ENCODE results near the gene REP15.
"Not testable (repeated sequence)": the region's sequence is repeated elsewhere in the genome, so short reads cannot be mapped to it uniquely, and the experiment has no call there.

The REP15 gene

GRCh38 chr12:27703720-27704452, 7.6 kb downstream of the REP15 start:
- peak; percentile 44 for DNase-seq

- no peak for DNase-seq
Observed at GRCh38 chr12:27705263-27705662, 9.0 kb downstream of the REP15 start.

- no peak for DNase-seq
Observed at GRCh38 chr12:27707216-27707615, 11.0 kb downstream of the REP15 start.

- no peak for DNase-seq
Observed at GRCh38 chr12:27709212-27709931, 13.1 kb downstream of the REP15 start.

DNA sequence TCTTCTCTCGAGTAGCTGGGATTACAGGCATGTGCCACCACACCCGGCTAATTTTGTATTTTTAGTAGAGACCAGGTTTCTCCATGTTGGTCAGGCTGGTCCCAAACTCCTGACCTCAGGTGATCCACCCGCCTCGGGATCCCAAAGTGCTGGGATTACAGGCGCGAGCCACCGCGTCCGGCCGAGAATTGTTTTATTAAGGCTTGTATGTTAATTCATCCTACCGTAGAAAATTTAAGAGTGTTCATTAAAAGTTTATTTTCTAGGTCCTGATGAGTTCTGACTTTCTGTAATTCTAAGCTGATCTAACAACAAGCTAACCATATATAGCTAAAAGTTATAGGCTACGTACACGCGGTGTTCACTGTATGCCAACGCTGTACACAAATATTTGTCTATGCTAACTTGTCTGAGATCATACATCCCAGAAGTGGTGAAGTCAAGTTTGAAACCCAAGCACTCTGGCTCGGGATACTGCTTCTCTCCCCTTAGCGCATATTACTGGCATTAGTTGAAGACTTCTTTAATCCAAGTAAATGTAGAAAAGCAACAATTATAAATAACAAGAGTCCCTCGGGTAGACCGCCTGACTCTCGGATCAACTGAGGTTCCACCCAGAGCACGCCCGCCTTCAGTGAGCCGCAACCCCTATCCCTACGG, 13.8 kb downstream of the REP15 start:
- no peak for DNase-seq

- peak; percentile 88 for DNase-seq
Observed at GRCh38 chr12:27710592-27711316, 14.5 kb downstream of the REP15 start, which contains the start of gene MRPS35. Gene MRPS35, plus strand, starts transcription at chr12:27710832. Its CDS starts 12 bp downstream, at chr12:27710844.

DNA sequence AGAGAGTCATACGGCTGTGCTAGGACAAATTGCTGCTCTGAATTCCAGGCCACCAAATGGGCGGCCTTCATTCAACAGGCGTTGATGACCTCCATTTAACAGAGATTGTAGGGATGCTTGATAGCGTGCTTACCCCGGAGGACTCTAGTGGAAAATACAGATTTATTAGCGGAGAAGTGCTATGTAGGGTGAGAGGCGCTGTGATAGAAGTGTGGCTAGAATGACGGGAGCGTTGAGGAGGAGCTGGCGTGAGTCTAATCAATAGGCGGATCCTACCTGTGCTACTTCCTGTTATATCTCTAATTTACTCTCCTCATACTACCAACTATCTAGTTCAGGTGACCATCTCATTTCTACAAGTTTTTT, 15.1 kb downstream of the REP15 start:
- DNase-seq: no peak

DNA sequence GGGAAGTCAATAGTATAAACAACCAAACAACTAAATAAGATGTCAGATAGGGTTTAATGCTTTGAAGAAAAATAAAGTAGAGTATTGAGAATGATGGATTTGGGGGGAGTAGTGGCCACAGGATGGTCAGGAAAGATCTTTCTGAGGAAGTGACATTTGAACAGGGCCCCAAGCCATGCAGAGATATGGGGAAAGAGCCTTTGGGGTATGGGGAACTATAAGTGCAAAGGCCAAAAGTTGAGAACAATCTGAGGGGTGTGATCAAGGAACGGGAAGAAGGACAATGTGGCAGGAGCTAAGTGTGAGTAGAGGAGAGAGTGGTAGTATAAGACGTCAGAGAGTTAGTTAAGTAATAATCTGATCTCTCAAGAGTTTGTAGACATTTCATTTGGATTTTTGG, 15.7 kb downstream of the REP15 start:
- DNase-seq: no peak

DNA sequence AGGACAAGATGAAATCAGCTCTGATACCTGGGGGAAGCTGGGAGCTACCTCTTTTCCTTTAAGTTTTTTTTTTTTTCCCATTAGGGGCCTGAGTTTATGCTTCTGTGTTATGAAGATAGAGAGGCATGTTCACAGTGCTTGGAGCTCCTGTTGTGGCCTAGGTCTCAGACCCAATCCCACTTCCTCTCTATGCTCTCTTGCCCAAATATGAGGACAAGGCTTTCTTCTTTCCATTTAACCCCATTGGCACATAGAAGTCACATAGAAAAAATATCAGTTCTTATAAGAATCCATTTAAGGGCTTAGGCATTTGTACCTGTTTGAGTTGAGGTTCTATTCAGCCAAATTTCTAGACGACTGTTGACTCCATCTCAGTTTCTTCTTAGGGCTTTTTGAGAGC, 27.0 kb downstream of the REP15 start:
- DNase-seq: no peak

DNA sequence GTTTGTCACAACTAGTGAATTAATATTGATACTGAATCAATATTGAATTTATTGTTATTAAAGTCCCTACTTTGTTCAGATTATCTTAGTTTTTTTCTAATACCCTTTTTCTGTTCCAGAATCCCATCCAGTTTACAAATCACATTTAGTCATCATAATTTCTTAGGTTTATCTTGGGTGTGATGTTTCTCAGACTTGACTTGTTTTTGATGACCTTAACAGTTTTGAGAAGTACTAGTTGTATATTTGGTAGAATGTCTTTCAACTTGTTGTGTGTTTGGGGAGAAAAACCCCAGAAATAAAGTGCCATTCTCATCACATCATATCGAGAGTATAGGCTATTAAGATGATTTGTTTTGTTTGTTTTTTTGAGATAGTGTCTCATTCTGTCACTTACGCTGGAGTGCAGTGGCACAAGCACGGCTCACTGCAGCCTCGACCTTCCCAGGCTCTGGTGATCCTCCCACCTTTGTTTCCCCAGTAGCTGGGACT, 33.9 kb downstream of the REP15 start:
- DNase-seq: no peak

DNA sequence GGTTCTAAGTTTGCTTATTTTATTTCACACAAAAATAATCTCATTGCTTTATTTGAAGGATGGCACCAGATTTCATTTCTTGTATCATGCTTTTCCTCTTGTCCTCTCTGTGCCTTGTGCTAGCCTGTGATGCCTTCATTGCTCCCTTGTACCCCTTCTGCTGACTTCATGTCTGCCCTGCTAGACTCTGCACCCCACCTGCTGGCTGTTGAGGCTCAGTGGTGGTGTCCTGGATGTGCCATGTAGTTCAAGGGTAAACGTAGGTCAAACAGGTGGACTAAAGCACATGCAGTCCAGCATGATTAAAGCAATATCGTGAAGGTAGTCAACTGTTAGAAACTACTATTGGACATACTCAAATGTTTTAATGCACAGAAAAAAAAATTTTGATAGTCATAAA, 36.0 kb downstream of the REP15 start:
- DNase-seq: no peak

DNA sequence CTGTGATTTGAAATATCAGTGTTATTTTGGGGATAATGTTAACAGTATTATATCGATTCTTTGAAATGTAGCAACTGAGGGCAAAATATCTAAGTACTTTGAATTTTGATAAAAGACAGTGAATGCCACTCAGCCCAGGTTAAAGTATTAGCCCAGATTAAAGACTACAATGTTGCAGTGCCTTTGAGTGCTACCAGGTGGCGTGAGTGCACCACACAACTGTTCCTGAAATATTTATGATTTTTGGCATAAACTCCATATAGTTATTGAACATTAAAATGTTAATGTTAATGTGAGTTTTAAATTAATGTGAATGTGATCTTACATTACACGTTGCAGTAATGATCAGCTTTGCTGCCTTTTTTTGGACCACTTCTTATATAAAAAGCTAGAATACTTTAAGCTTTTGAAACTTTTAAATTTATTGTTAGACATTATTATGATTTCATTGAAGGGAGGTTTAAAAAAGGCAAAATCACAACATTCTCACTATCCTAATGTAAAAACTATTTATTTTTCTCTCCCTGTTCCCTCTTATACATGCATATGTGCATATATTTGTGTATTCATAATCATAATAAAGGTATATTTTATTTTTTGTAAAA, 36.9 kb downstream of the REP15 start:
- DNase-seq: no peak

DNA sequence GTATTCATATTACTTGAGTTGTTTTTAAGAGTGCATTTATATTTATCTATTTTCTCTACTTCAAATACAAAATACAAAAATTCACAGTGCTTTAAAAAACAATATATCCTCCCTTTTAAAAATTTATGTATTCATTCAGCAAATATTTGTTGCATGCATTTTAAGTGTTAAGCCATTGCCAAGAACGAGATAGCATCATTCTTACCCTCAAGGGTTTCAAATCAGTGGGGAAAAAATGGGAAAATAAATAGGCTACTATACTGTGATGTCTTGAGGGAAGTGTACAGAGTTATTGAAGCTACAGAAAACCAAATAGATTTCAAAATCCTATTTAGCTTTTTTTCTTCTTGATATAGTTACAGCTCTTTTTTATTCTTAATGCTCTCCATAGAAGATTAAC, 37.5 kb downstream of the REP15 start:
- no peak for DNase-seq

DNA sequence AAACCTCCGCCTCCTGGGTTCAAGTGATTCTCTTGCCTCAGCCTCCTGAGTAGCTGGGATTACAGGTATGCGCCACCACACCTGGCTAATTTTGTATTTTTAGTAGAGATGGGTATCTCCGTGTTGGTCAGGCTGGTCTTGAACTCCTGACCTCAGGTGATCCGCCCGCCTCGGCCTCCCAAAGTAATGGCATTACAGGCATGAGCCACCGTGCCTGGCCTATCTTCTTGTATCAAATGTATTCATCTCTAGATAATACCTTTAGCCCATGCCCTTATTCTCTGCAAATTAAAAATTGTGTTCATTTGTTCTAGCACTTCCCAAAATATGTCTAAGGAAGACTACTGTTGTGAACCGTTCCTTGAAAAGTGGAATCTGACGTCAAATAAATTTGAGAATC, 38.1 kb downstream of the REP15 start:
- DNase-seq: not testable (repeated sequence)

- DNase-seq: no peak
Observed at GRCh38 chr12:27743601-27744000, 47.4 kb downstream of the REP15 start.

DNA sequence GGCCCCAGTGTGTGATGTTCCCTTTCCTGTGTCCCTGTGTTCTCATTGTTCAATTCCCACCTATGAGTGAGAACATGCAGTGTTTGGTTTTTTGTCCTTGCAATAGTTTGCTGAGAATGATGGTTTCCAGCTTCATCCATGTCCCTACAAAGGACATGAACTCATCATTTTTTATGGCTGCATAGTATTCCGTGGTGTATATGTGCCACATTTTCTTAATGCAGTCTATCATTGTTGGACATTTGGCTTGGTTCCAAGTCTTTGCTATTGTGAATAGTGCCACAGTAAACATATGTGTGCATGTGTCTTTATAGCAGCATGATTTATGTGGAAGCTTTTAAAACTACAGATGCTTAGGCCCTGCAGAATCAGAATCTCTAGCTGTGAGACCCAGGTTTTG, 49.5 kb downstream of the REP15 start:
- DNase-seq: not testable (repeated sequence)

Measured in activated effector memory CD4-positive, alpha-beta T cell treated with Interleukin-2 at 50 U/mL for 16 hours (primary cell).